ENCODE data around the gene PCBP3.

PCBP3 gene

DNA sequence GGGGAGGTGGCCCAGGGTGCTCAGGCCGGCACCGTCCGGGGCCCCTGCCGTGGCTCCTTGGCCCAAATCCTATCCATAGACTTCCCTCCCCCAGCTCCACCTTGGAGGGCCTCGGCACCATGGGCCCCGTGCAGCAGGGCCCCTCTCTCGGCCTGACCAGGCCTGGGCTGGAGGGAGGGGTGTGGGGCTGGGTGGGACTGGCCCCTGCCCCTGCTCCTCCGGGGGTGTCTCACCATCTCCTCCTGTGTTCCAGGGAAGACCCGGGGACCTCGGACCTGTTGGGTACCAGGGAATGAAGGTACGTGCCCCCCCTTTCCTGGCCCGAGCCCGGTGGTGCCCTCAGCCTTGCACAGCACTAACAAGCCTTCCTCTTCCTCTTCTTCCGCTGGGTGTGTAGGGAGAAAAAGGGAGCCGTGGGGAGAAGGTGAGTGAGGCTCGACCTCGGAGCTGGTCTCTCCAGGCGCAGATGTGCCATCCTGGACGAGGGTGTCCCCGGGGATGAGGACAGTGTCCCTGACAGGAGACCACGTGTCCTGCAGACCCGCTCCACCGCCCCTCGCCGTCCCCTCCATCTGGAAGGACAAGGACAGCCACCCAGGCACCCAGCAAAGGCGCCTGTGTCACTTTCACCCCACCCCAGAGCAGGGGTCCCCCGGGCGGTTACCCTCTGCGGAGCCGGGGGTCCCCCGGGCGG, 346.0 kb downstream of the PCBP3 start:
- no peak for DNase-seq

DNA sequence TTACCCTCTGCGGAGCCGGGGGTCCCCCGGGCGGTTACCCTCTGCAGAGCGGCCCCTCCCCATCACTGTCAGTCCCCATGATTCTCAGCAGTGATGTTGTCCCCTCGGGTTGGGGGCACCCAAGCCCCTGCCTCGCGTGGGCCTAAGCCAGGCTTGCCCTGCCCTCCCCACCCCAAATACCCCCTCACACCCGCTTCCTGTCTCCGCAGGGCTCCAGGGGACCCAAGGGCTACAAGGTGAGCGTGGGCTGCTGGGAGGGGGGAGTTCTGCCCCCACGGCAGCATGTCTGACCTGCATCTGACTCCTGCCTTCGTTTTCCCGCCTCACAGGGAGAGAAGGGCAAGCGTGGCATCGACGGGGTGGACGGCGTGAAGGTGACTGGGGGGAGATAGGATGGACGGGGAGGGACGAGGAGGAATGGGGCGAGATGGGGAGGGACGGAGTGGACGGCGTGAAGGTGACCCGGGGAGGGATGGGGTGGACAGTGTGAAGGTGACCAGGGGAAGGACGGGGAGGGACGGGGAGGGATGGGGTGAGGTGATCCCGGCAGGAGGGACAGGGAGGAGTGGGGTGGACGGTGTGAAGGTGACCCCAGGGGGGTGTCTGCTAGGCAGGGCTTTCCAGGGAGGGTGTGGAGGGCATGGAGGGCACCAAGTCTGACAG, 346.7 kb downstream of the PCBP3 start:
- DNase-seq = no peak

DNA sequence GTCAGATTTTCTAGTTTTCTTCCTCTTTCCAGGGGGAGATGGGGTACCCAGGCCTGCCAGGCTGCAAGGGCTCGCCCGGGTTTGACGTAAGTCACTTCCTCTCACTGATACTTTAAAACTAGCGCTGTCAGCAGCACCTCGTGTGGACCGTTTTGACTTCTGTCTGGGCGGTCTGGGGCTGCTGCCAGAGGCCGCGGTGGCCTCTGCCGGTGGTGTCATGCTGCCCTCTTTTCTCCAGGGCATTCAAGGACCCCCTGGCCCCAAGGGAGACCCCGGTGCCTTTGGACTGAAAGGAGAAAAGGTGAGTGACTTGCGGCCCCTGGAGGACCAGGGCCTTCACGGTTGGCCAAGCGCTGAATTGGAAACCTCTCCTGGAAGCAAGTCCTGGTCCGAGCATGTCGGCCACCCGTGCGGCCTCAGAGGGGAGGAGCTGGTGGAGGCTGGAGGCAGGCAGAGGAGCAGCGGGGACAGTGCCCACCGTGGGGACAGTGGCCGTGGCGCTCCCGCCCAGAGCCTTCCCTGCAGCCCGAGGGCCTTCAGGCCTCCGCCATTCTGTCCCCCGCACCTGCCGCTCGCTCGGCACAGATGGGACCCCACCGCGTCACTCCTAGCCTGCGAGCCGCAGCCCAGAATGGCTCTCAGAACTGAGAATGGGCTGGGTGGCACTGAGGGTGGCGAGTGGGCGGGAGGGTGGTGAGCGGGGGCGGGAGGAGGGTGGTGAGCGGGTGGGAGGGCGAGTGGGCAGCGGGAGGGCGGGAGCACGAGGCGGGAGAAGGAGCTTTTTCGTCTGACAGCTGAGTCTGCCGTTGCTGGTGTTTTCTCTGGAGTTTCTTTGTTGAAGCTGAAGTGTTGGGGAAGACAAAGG, 347.4 kb downstream of the PCBP3 start:
- no peak for DNase-seq

DNA sequence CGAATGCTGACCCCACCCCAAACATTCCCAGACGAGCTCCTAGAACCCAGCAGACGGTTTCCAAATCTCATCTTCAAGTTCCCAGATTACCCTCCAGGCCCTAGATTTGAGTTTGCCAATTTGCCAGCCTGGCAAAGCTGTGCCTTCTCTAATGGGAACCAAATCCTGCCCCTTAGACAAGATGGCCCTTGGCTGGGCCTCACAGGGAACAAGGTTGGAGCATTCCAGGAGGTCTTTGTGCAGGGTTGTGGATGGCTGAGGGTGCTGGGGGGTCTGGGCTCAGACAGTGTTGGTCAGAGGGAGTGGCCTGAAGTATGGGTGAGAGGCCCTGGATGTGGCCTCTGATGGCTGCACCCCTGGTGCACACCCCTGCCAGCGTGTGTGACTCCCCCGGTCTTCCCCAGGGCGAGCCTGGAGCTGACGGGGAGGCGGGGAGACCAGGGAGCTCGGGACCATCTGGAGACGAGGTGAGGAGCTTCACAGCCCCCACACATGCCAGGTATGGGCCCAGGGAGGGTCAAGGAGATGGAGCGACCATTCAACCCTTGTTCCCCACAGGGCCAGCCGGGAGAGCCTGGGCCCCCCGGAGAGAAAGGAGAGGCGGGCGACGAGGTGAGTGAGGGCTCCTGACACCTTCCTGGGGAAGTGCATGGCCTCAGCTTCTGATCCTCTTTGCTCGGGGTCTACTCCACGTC, 348.2 kb downstream of the PCBP3 start:
- no peak for DNase-seq
